PC-9 (cell line): ENCODE measurements around the gene IGFBP5. TPM values are rescaled to one million over a fixed set of nuclear protein-coding genes. Genes with fewer than 3 reads are reported as not detected.

Experiments
- BruUV-seq: library from RNA; stranded (reverse); fragments of 400-500 nt; replicated peaks from 2 replicates; lab custom pipeline; 2021; lab: Mats Ljungman, UMichigan
- CTCF ChIA-PET: fragments of 300-600 bp; sonication (Branson Sonifier 250); formaldehyde crosslinking; loops from one replicate; lab custom pipeline; 2022; ENCODE audit warnings: antibody characterized with exemption; lab: Charles Lee
- POLR2A ChIA-PET: fragments of 300-600 bp; sonication (Branson Sonifier 250); formaldehyde crosslinking; loops from one replicate; lab custom pipeline; 2022; ENCODE audit warnings: antibody characterized with exemption; ENCODE audit not compliant: unreplicated experiment; lab: Charles Lee
- DNase-seq, 2 experiments: peaks; one replicate each; pipeline versions ENCODE4 v3.0.0 to v3.0.0-alpha.2; 2015 to 2022; ENCODE audit warnings: mixed read lengths in 1 of 2
- H2AFZ ChIP-seq: fragments of 200-600 bp; sonication (generic); 2 replicates; pipeline ENCODE4 v1.8.1; 2017; ENCODE audit warnings: antibody characterized with exemption
- H3F3A ChIP-seq: fragments of 200-600 bp; sonication (generic); 2 replicates; pipeline ENCODE4 v1.8.1; 2017; ENCODE audit warnings: antibody characterized with exemption, mild to moderate bottlenecking, low read depth; ENCODE audit not compliant: insufficient read depth
- H3K27ac ChIP-seq: fragments of 200-600 bp; sonication (generic); 2 replicates; pipeline ENCODE4 v1.6.1; 2016; ENCODE audit warnings: mixed run types
- H3K27me3 ChIP-seq: fragments of 200-600 bp; sonication (generic); 2 replicates; pipeline ENCODE4 v1.6.1; 2016; ENCODE audit warnings: low read depth, mixed run types; ENCODE audit not compliant: insufficient read depth
- H3K36me3 ChIP-seq: fragments of 200-600 bp; sonication (generic); 2 replicates; pipeline ENCODE4 v1.6.1; 2016; ENCODE audit warnings: low read depth, mixed run types
- H3K4me1 ChIP-seq: fragments of 200-600 bp; sonication (generic); replicated peaks from 2 replicates; pipeline ENCODE4 v1.6.1; 2016; ENCODE audit warnings: mixed run types; ENCODE audit not compliant: insufficient read depth
- H3K4me2 ChIP-seq: fragments of 200-600 bp; sonication (generic); 2 replicates; pipeline ENCODE4 v1.6.1; 2017; ENCODE audit warnings: mixed run types
- H3K4me3 ChIP-seq: fragments of 200-600 bp; sonication (generic); 2 replicates; pipeline ENCODE4 v1.6.1; 2016; ENCODE audit warnings: mixed run types
- H3K79me2 ChIP-seq: fragments of 200-600 bp; sonication (generic); 2 replicates; pipeline ENCODE4 v1.6.1; 2017; ENCODE audit warnings: low read depth, mixed run types
- H3K9me2 ChIP-seq: fragments of 200-600 bp; sonication (generic); 2 replicates; pipeline ENCODE4 v1.8.1; 2017; ENCODE audit warnings: mild to moderate bottlenecking; ENCODE audit not compliant: insufficient read depth
- H3K9me3 ChIP-seq: fragments of 200-600 bp; sonication (generic); 2 replicates; pipeline ENCODE4 v1.8.1; 2016; ENCODE audit warnings: low read depth; ENCODE audit not compliant: insufficient read depth
- H4K20me1 ChIP-seq: fragments of 200-600 bp; sonication (generic); 2 replicates; pipeline ENCODE4 v1.8.1; 2017; ENCODE audit not compliant: insufficient read depth
- EZH2 ChIP-seq: fragments of 200-600 bp; sonication (generic); IDR thresholded peaks from 2 replicates; pipeline ENCODE4 v1.8.0; 2017; ENCODE audit warnings: antibody characterized with exemption, low read depth
- intact Hi-C: fragments of 100-400 bp; cut with micrococcal nuclease; formaldehyde crosslinking; loops from one replicate; pipeline ENCODE4 v1.10.0; 2022; ENCODE audit not compliant: unreplicated experiment
- total RNA-seq: library from RNA; stranded (reverse); gene quantifications from 2 replicates; pipeline ENCODE4 v1.2.3, GENCODE V29; 2021
- TF ChIP-seq, protein P1 (sequence below): fragments of 200-600 bp; sonication (generic); conservative IDR thresholded peaks from 2 replicates; pipeline ENCODE4 v1.6.1; 2017; ENCODE audit warnings: mixed run types, antibody characterized with exemption, mild to moderate bottlenecking, moderate library complexity

The IGFBP5 gene
- total RNA-seq, 1 experiment from 2014 or later = 5.5 TPM

DNA sequence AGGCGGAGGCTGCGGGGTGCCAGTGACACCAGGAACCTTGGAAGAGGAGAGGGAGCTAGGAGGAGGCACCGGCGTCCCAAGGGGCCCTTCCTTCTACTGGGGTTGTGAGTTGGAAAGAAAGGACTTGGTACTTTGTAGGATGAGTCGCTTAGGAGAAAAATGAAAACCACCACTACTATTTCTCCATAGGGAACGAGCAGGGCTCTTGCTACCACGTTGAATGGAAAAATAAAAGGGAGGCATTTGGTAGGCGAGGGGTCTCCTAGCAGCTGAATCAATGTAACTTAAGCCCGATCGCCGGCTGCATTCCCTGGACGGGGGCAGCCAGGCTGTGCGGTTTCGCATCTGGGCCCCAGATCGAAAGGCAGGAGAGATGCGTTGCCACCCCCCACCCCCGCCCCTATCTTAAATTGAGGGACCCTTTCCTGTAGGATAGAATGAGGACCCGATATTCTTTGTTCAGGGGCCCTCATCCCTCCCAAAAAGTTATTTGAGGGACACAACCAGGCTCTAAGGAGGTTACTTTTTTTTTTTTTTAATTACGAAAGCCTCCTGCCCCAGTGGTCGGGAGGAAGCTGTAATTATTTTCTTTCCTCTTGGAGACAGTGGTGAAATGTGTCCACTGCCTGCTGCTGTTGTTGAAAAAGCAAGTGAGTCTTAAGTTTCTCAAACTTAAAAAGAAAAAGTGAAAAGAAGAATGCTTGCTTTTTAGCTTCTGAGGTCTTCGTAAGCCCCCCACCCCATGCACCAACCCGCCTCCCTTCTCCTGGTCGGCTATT lies 60.8 kb downstream of the IGFBP5 start:
- peaks cover 6% of the 10 kb centered on the region; the same call in 1 of the 2 replicates for H3F3A ChIP-seq
- H3K4me3 ChIP-seq = peak overlapping the region; percentile 56
- peaks cover 21% of the 10 kb centered on the region for H3K79me2 ChIP-seq
- no peaks in the 10 kb centered on the region for H3K9me2 ChIP-seq
- intact Hi-C loops = loop anchor here (5.0 kb wide), 1 partner anchor 92 kb away; no protein-coding TSS in a partner anchor
- H3K36me3 ChIP-seq = no peaks in the 10 kb centered on the region
- H3K27me3 ChIP-seq = no peaks in the 10 kb centered on the region
- DNase-seq = no peak
- peak overlapping the region; percentile 59 for H3K4me2 ChIP-seq
- no peaks in the 10 kb centered on the region for H4K20me1 ChIP-seq
- TSS peak; percentile 44 for BruUV-seq
- H2AFZ ChIP-seq = 0 out of 2 replicates have a peak overlapping the region, but pooled peaks have one; percentile 60
- peaks cover 42% of the 10 kb centered on the region for H3K4me1 ChIP-seq
- H3K27ac ChIP-seq = no peak overlapping the region
- TF ChIP-seq, protein P1, sequence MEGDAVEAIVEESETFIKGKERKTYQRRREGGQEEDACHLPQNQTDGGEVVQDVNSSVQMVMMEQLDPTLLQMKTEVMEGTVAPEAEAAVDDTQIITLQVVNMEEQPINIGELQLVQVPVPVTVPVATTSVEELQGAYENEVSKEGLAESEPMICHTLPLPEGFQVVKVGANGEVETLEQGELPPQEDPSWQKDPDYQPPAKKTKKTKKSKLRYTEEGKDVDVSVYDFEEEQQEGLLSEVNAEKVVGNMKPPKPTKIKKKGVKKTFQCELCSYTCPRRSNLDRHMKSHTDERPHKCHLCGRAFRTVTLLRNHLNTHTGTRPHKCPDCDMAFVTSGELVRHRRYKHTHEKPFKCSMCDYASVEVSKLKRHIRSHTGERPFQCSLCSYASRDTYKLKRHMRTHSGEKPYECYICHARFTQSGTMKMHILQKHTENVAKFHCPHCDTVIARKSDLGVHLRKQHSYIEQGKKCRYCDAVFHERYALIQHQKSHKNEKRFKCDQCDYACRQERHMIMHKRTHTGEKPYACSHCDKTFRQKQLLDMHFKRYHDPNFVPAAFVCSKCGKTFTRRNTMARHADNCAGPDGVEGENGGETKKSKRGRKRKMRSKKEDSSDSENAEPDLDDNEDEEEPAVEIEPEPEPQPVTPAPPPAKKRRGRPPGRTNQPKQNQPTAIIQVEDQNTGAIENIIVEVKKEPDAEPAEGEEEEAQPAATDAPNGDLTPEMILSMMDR = no peak
- TF ChIP-seq EZH2 = no peak
- no peaks in the 10 kb centered on the region for H3K9me3 ChIP-seq
- ChIA-PET POLR2A (interaction anchor here (0.6 kb wide), 1 partner anchor 136 kb away, joined by 3 read pairs; no protein-coding TSS in a partner anchor), CTCF (interaction anchor here (0.6 kb wide), 1 partner anchor 52 kb away, joined by 5 read pairs; no protein-coding TSS in a partner anchor)

DNA sequence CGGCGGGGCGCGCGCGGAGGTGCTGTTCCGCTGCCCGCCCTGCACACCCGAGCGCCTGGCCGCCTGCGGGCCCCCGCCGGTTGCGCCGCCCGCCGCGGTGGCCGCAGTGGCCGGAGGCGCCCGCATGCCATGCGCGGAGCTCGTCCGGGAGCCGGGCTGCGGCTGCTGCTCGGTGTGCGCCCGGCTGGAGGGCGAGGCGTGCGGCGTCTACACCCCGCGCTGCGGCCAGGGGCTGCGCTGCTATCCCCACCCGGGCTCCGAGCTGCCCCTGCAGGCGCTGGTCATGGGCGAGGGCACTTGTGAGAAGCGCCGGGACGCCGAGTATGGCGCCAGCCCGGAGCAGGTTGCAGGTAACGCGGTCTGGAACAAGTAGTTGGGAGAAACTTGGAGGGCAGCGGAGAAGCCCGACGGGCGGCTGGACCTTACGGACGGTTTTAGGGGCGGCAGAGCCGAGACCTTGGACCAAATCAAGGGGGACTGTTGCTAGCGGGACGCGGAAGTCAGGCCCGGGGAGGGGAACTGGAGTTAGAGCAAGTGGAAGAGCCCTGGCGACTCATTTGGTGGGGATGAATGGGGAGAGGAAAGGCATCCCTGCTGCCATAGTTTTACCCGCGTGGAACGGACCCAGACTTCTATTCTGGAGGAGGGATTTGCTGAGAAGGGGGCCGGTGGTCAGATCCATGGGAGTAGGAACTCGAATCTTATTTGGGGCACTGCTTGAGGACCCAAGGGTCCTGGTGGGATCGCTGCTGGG lies 61.6 kb downstream of the IGFBP5 start:
- intact Hi-C loops = loop anchor here (5.0 kb wide), 1 partner anchor 91 kb away; no protein-coding TSS in a partner anchor

More for the DNA sequence above, 61.6 kb downstream of the IGFBP5 start:
- no peaks in the 10 kb centered on the region for H3K27me3 ChIP-seq
- ChIA-PET POLR2A (interaction anchor here (0.6 kb wide), 1 partner anchor 135 kb away, joined by 3 read pairs; no protein-coding TSS in a partner anchor), CTCF (no interaction called here)
- no peaks in the 10 kb centered on the region for H3K9me3 ChIP-seq
- H3K4me2 ChIP-seq = peak overlapping the region; percentile 59
- peak in 1 of 2 experiments; percentile 37 for DNase-seq
- H3K4me3 ChIP-seq = peak overlapping the region; percentile 56
- H2AFZ ChIP-seq = 0 out of 2 replicates have a peak overlapping the region, but pooled peaks have one; percentile 60
- no peaks in the 10 kb centered on the region for H3K9me2 ChIP-seq
- peaks cover 6% of the 10 kb centered on the region; the same call in 1 of the 2 replicates for H3F3A ChIP-seq
- peaks cover 21% of the 10 kb centered on the region for H3K79me2 ChIP-seq
- no peaks in the 10 kb centered on the region for H4K20me1 ChIP-seq
- H3K36me3 ChIP-seq = no peaks in the 10 kb centered on the region
- no peak for TF ChIP-seq EZH2
- TF ChIP-seq, protein P1 = no peak
- H3K27ac ChIP-seq = no peak overlapping the region
- peaks cover 42% of the 10 kb centered on the region for H3K4me1 ChIP-seq
- BruUV-seq = no TSS peak
